GM13976 (cell line): Measurements from ENCODE around the gene BMF.

Source experiments
- DNase-seq: peaks from one replicate; pipeline ENCODE4 v3.0.0; 2012; ENCODE audit warnings: low spot score
- CTCF ChIP-seq: IDR thresholded peaks from 2 replicates; pipeline ENCODE4 v1.5.1; 2012; ENCODE audit warnings: borderline replicate concordance, mild to moderate bottlenecking; ENCODE audit not compliant: insufficient read depth; ENCODE audit errors: extremely low read depth, missing control alignments, control extremely low read depth
- in situ Hi-C: fragments of 300-500 bp; cut with MboI; formaldehyde crosslinking; loops from one replicate; pipeline ENCODE4 v1.12.0; 2022; ENCODE audit warnings: low sequenced_read_pairs, mixed read lengths, inconsistent platforms; ENCODE audit not compliant: unreplicated experiment

Gene BMF

GRCh38 chr15:40087991-40088928 is 20.4 kb downstream of the BMF start:
- in situ Hi-C loops = no loop called here
- no peak for TF ChIP-seq CTCF
- no peak for DNase-seq

DNA sequence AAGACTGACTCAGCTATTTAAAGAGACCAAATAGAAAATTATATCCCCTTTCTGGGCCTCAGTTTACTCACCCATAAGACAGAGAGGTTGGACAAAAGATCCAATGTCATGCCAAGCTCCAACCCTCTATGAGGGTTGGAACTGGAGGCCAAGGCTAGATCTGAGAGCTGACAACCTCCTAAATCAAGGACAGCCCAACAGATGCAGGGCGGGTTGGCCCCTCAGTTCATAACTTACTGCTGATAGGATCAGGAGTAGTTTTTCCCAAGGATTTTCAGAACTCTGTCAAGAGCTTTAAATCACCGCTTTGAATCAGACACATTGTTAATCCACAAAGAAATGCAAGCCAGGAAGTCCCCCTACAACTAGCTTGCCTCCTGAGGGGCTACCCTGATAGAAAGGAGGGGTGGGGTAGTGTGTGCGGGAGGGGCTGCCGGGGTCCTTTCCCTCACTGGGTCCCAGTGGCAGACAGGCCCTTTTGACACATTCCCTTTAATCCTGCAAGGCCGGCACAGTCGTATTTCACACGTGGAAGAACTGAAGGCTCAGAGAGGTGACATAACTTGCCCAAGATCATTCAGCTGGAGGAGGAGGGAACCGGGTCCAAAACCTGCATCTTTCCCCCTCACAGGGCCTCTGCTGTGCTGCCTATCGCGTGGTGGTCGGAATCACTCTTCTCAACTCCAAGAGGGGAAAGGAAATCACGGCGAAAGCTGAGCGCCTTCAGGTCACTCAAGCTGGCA is 21.4 kb downstream of the BMF start:
- in situ Hi-C loops = no loop called here
- no peak for DNase-seq
- no peak for TF ChIP-seq CTCF

GRCh38 chr15:40085266-40085665 is 23.4 kb downstream of the BMF start:
- no peak for DNase-seq
- in situ Hi-C loops = no loop called here
- no peak for TF ChIP-seq CTCF

GRCh38 chr15:40084650-40085049 is 24.0 kb downstream of the BMF start:
- no peak for DNase-seq
- in situ Hi-C loops = no loop called here
- no peak for TF ChIP-seq CTCF

DNA sequence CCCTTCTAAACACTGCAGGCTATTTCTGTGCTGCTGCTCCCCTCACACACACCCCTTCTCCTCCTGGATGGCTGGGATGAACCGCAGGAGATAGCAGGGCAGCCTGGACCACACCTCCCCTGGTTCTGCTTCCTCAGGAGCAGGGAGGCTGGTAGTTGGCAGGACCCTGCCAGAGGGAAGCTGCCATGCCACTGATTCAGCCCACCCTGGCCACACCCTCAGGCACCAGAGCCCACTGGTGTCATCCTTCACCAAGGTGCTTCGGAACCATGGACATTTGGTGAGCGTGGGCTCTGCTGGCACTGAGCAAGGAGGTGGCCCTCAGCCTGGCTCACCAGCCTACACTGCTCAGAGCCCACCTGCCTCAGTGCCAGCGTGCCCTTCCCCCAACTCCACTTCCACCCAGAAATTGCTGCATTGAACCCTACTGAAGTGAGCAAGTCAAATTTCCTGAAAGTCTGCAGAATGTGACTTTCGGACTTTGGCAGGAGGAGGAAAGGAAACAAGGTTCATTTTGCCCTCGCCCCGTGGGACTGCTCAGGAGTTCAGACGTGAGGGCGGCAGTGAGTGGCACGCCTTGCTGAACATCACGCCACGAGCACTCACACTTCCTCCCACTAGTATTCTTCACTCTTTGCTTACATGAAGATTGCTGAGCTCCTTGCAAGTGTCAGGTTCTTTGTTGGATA is 26.3 kb downstream of the BMF start:
- no peak for DNase-seq
- in situ Hi-C loops = no loop called here

More for the DNA sequence above, 26.3 kb downstream of the BMF start:
- TF ChIP-seq CTCF = no peak
